HepG2 (cell line): ENCODE results near the gene TMEM154. TPM values are rescaled to one million over a fixed set of nuclear protein-coding genes. Genes with fewer than 3 reads are reported as not detected.

Experiments used
- ATAC-seq: fragments of 200-7000 bp; cut with Tn5 transposase; 3 replicates; pipeline ENCODE4 v1.9.1; 2020; ENCODE audit warnings: mild to moderate bottlenecking, moderate library complexity
- BruUV-seq: library from RNA; stranded (reverse); fragments of 400-500 nt; replicated peaks from 2 replicates; lab custom pipeline; 2021; lab: Mats Ljungman, UMichigan
- CTCF ChIA-PET: fragments of 300-600 bp; formaldehyde crosslinking; extraction: SDS; loops from one replicate; lab custom pipeline; 2021; ENCODE audit warnings: low total read pairs, inconsistent platforms, low intra/inter-chr PET ratio; lab: Yijun Ruan, JAX
- POLR2A ChIA-PET: fragments of 350-600 bp; sonication (Branson Sonifier 250); formaldehyde crosslinking; loops from one replicate; lab custom pipeline; 2020; ENCODE audit warnings: antibody characterized with exemption, inconsistent platforms; lab: Yijun Ruan, JAX
- DNase-seq: peaks from one replicate; pipeline ENCODE4 v3.0.0-alpha.2; 2015; ENCODE audit warnings: low spot score
- FAIRE-seq: peaks from 3 replicates; lab custom pipeline; 2011; peaks lifted over from hg19 to GRCh38; lab: Jason Lieb, UNC
- H2AFZ ChIP-seq: one replicate; pipeline ENCODE4 v1.6.1; 2011; ENCODE audit warnings: low read length, inconsistent platforms
- H3K27ac ChIP-seq: fragments of 300-600 bp; 3 replicates; pipeline ENCODE4 v1.8.0; 2011; ENCODE audit warnings: mixed run types, mild to moderate bottlenecking, mixed read lengths, low read length, inconsistent platforms; ENCODE audit not compliant: insufficient read depth; ENCODE audit errors: extremely low read length
- H3K27me3 ChIP-seq, 2 experiments: fragments of 200-600 bp in 1 of 2; 2 replicates in 1 of 2; 3 replicates in 1 of 2; pipeline versions ENCODE4 v1.6.0 to v1.8.0; 2011; ENCODE audit warnings: low read length in 2 of 2, mild to moderate bottlenecking in 2 of 2, moderate library complexity in 2 of 2, inconsistent platforms in 1 of 2; ENCODE audit not compliant: insufficient read depth in 2 of 2, control insufficient read depth in 1 of 2
- H3K36me3 ChIP-seq, 2 experiments: fragments of 200-600 bp in 1 of 2; replicated peaks in 1 of 2; 2 replicates in 1 of 2; 3 replicates in 1 of 2; pipeline versions ENCODE4 v1.5.1 to v1.8.0; 2011; ENCODE audit warnings: low read length in 2 of 2, inconsistent platforms in 1 of 2; ENCODE audit not compliant: insufficient read depth in 2 of 2, control insufficient read depth in 1 of 2
- H3K4me1 ChIP-seq: 2 replicates; pipeline ENCODE4 v1.5.1; 2012; ENCODE audit warnings: low read length, inconsistent platforms; ENCODE audit not compliant: insufficient read depth
- H3K4me2 ChIP-seq: 2 replicates; pipeline ENCODE4 v1.6.0; 2011; ENCODE audit warnings: low read depth, low read length, inconsistent platforms
- H3K4me3 ChIP-seq, 3 experiments: fragments of 200-600 bp in 1 of 3; sonication (generic), shearing (Covaris generic) in 1 of 3; replicated peaks in 1 of 3; 2 replicates each; pipeline ENCODE4 v1.5.1; 2011 to 2016; ENCODE audit warnings: low read length in 3 of 3, inconsistent platforms in 2 of 3, low read depth in 2 of 3, mild to moderate bottlenecking in 2 of 3, control low read depth in 1 of 3, mixed read lengths in 1 of 3; ENCODE audit not compliant: insufficient read depth in 1 of 3
- H3K79me2 ChIP-seq: one replicate; pipeline ENCODE4 v1.6.1; 2011; ENCODE audit warnings: low read length, inconsistent platforms; ENCODE audit not compliant: insufficient read depth
- H3K9ac ChIP-seq: 2 replicates; pipeline ENCODE4 v1.6.0; 2011; ENCODE audit warnings: mild to moderate bottlenecking, low read depth, low read length, inconsistent platforms; ENCODE audit not compliant: insufficient read depth
- H3K9me3 ChIP-seq: 2 replicates; pipeline ENCODE4 v1.5.1; 2012; ENCODE audit warnings: mild to moderate bottlenecking, low read length
- H4K20me1 ChIP-seq: 2 replicates; pipeline ENCODE4 v1.6.0; 2011; ENCODE audit warnings: inconsistent platforms, mild to moderate bottlenecking, low read length, moderate library complexity; ENCODE audit not compliant: insufficient read depth
- ATF5 ChIP-seq: sonication (generic); formaldehyde crosslinking; IDR thresholded peaks from 2 replicates; pipeline ENCODE4 v1.4.0; 2020; ENCODE audit warnings: mild to moderate bottlenecking, low read depth, missing genetic modification reagents
- CCDC6 ChIP-seq: sonication (generic); formaldehyde crosslinking; IDR thresholded peaks from 2 replicates; pipeline ENCODE4 v1.8.1; 2022; ENCODE audit warnings: mild to moderate bottlenecking, missing genetic modification reagents, moderate library complexity
- MBNL3 ChIP-seq: fragments of 250-450 bp; sonication (Bioruptor Pico); conservative IDR thresholded peaks from 2 replicates; pipeline ENCODE4 v1.8.0; 2022; ENCODE audit warnings: mild to moderate bottlenecking, inconsistent platforms
- MIER2 ChIP-seq: IDR thresholded peaks from 2 replicates; pipeline ENCODE4 v1.6.1; 2016; ENCODE audit warnings: missing biosample characterization, missing genetic modification reagents
- MLLT10 ChIP-seq: sonication (generic); formaldehyde crosslinking; IDR thresholded peaks from 2 replicates; pipeline ENCODE4 v1.4.0; 2020; ENCODE audit warnings: missing genetic modification reagents
- MYC ChIP-seq: sonication (generic); formaldehyde crosslinking; IDR thresholded peaks from 2 replicates; pipeline ENCODE4 v1.9.0; 2021; ENCODE audit warnings: missing genetic modification reagents, borderline replicate concordance
- SMC3 ChIP-seq: IDR thresholded peaks from 2 replicates; pipeline ENCODE4 v1.6.1; 2011; ENCODE audit warnings: low read length, improper control_type of control experiment
- SSRP1 ChIP-seq: IDR thresholded peaks from 2 replicates; pipeline ENCODE4 v1.6.1; 2016; ENCODE audit warnings: control low read depth
- TFE3 ChIP-seq: IDR thresholded peaks from 2 replicates; pipeline ENCODE4 v1.6.1; 2016
- THYN1 ChIP-seq: sonication (generic); formaldehyde crosslinking; IDR thresholded peaks from 2 replicates; pipeline ENCODE4 v1.8.1; 2023; ENCODE audit warnings: low read depth, mild to moderate bottlenecking, moderate library complexity, missing genetic modification reagents, borderline replicate concordance
- ZBTB21 ChIP-seq: sonication (generic); formaldehyde crosslinking; IDR thresholded peaks from 2 replicates; pipeline ENCODE4 v1.4.0; 2020; ENCODE audit warnings: missing genetic modification reagents
- ZNF124 ChIP-seq: sonication (generic); formaldehyde crosslinking; IDR thresholded peaks from 2 replicates; pipeline ENCODE4 v1.4.0; 2020; ENCODE audit warnings: missing genetic modification reagents
- ZNF629 ChIP-seq: sonication (generic); formaldehyde crosslinking; conservative IDR thresholded peaks from 2 replicates; pipeline ENCODE4 v1.5.0; 2020; ENCODE audit warnings: missing genetic modification reagents
- ZNF672 ChIP-seq: sonication (generic); formaldehyde crosslinking; IDR thresholded peaks from 2 replicates; pipeline ENCODE4 v1.8.1; 2022; ENCODE audit warnings: missing genetic modification reagents
- ZNF724P ChIP-seq: sonication (generic); formaldehyde crosslinking; IDR thresholded peaks from 2 replicates; pipeline ENCODE4 v1.8.0; 2022; ENCODE audit warnings: missing genetic modification reagents, borderline replicate concordance
- ZNF782 ChIP-seq: sonication (generic); formaldehyde crosslinking; IDR thresholded peaks from 2 replicates; pipeline ENCODE4 v1.4.0; 2020; ENCODE audit warnings: missing genetic modification reagents, mild to moderate bottlenecking, borderline replicate concordance
- ZNF891 ChIP-seq: sonication (generic); formaldehyde crosslinking; IDR thresholded peaks from 2 replicates; pipeline ENCODE4 v1.5.0; 2020; ENCODE audit warnings: mild to moderate bottlenecking, missing genetic modification reagents
- WGBS: methylation state at CpG from one replicate; pipeline ENCODE4 v1.1.6; 2017; ENCODE audit warnings: low lambda C conversion rate; 5-methylcytosine and 5-hydroxymethylcytosine counted together
- in situ Hi-C: cut with HindIII; loops from 2 replicates; pipeline ENCODE4 v1.10.0; 2017; ENCODE audit warnings: low pct_unique_long_range_greater_than_20kb; ENCODE audit not compliant: extremely low pct_ligation_motif_present
- intact Hi-C: fragments of 100-400 bp; cut with micrococcal nuclease; formaldehyde crosslinking; loops from one replicate; pipeline ENCODE4 v1.10.0; 2022; ENCODE audit not compliant: unreplicated experiment
- polyA plus RNA-seq, 8 experiments: library from polyadenylated mRNA; depleted of rRNA in 3 of 8; stranded (reverse) in 7 of 8; unstranded in 1 of 8; fragments of >200 nt; fragmentation: Illumina TruSeq in 4 of 8; extraction: Trizol in 4 of 8; gene quantifications; 2 replicates each; pipeline versions ENCODE4 v1.2.1 to v1.2.3, GENCODE V29; 2011 to 2016; ENCODE audit warnings: low read depth in 4 of 8, missing spikeins in 1 of 8, mixed read lengths in 1 of 8; ENCODE audit not compliant: insufficient read depth in 1 of 8
- total RNA-seq, 5 experiments: library from RNA; depleted of rRNA; stranded (reverse); fragments of >200 nt; fragmentation: Illumina TruSeq; extraction: Trizol; gene quantifications; 2 replicates each; pipeline ENCODE4 v1.2.3, GENCODE V29; 2016; ENCODE audit warnings: low read depth in 1 of 5
- TF ChIP-seq, protein P1 (sequence below), 2 experiments: sonication (generic) in 1 of 2; formaldehyde crosslinking in 1 of 2; IDR thresholded peaks; 2 replicates each; pipeline versions ENCODE4 v1.5.1 to v1.6.1; 2011 to 2020; ENCODE audit warnings: borderline replicate concordance in 1 of 2, low read depth in 1 of 2, low read length in 1 of 2, mild to moderate bottlenecking in 1 of 2, missing genetic modification reagents in 1 of 2, moderate library complexity in 1 of 2
- TF ChIP-seq, protein P2 (sequence below): sonication (generic); formaldehyde crosslinking; IDR thresholded peaks from 2 replicates; pipeline ENCODE4 v1.8.0; 2022; ENCODE audit warnings: missing genetic modification reagents, low read depth, mild to moderate bottlenecking, borderline replicate concordance
- TF ChIP-seq, protein P3 (sequence below): IDR thresholded peaks from 2 replicates; pipeline ENCODE4 v1.6.1; 2018; ENCODE audit warnings: missing genetic modification reagents, mild to moderate bottlenecking, missing compliant biosample characterization

Gene TMEM154
- total and polyA plus RNA-seq, 2 of the 13 experiments (the other 11 are each of a cell fraction or from before 2014, with no cell fraction given): 0.03 TPM; not detected in 1

DNA sequence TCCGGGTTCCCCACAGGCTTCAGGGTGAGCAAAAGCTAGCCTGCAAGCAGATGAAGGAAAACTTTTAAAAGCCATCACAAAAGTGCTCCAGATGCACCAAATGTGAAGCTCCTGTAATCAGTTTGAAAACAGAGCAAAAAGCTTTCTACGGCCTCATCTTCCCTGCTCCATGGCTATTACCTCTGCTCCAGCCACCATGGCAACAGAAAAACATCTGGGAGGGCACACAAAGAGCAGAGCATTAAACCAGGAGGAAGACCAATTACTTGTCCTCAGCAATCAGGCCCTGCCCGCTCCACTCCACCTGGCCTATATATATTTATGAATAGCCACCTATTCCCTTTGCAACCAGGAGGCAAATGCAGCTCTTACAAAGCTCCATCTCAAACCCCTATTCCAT lies 33.6 kb downstream of the TMEM154 start (continued):
- no peak for TF ChIP-seq CCDC6 (CRISPR knock-in tag)
- TF ChIP-seq ZNF629 (CRISPR knock-in tag): no peak
- TF ChIP-seq ZNF724P (CRISPR knock-in tag): no peak
- no peak for TF ChIP-seq TFE3
- no peak for TF ChIP-seq SSRP1 (CRISPR knock-in tag)

DNA sequence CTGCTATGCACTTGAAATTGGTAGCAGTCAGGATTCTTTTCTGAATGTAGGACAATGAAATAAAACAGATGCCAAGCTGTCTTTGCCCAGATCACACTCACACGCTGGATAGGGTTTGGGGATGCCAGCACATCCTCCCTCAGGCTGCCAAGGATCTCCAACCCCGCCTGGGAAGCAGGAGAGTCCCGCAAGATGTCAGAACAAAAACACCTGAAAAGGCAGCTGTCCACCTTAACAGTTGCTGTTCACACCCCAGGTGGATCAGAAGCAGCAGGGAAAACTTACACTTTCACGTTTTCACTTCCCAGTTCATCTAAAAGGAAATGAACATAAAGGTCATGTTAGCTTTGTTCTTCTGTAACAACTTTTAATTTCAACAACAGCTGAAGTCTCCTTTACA lies 35.7 kb downstream of the TMEM154 start:
- intact Hi-C loops (no loop called here), in situ Hi-C loops (loop anchor here (5.0 kb wide), 1 partner anchor 187 kb away; no protein-coding TSS in a partner anchor)
- Histone ChIP-seq H3K36me3 (no peaks in the 10 kb centered on the region), H3K79me2 (no peaks in the 10 kb centered on the region), H4K20me1 (no peaks in the 10 kb centered on the region), H3K4me2 (no peak overlapping the region), H3K4me1 (peaks cover 41% of the 10 kb centered on the region), H3K9me3 (no peaks in the 10 kb centered on the region), H3K27me3 (no peaks in the 10 kb centered on the region), H3K9ac (no peak overlapping the region), H3K4me3 (no peak overlapping the region), H2AFZ (no peak overlapping the region), H3K27ac (no peak overlapping the region)
- FAIRE-seq (no peak), ATAC-seq (no peak), DNase-seq (no peak)
- WGBS: 53% methylated on average over 4 of the region's 4 CpGs
- ChIA-PET POLR2A (no interaction called here), CTCF (no interaction called here)
- no TSS peak for BruUV-seq
- no peak for TF ChIP-seq ZNF891 (CRISPR knock-in tag)
- no peak for TF ChIP-seq ZBTB21 (CRISPR knock-in tag)
- TF ChIP-seq MBNL3 (CRISPR knock-in tag): no peak
- TF ChIP-seq ZNF124 (CRISPR knock-in tag): no peak
- TF ChIP-seq, protein P1, sequence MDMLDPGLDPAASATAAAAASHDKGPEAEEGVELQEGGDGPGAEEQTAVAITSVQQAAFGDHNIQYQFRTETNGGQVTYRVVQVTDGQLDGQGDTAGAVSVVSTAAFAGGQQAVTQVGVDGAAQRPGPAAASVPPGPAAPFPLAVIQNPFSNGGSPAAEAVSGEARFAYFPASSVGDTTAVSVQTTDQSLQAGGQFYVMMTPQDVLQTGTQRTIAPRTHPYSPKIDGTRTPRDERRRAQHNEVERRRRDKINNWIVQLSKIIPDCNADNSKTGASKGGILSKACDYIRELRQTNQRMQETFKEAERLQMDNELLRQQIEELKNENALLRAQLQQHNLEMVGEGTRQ (IDR thresholded peaks at IDR 0.05; ENCODE audit: low read depth, low read length): no peak
- TF ChIP-seq, protein P1 (CRISPR knock-in tag; IDR thresholded peaks at IDR 0.05; ENCODE audit: borderline replicate concordance): no peak
- no peak for TF ChIP-seq ATF5
- no peak for TF ChIP-seq THYN1 (CRISPR knock-in tag)
- TF ChIP-seq, protein P2, sequence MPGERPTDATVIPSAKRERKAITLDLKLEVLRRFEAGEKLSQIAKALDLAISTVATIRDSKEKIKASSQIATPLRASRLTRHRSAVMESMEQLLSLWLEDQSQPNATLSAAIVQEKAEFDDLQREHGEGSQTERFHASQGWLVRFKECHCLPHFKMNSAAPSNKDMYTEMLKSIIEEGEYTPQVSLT: no peak
- no peak for TF ChIP-seq MYC (CRISPR knock-in tag)
- TF ChIP-seq SMC3: no peak
- no peak for TF ChIP-seq MIER2
- TF ChIP-seq, protein P3, sequence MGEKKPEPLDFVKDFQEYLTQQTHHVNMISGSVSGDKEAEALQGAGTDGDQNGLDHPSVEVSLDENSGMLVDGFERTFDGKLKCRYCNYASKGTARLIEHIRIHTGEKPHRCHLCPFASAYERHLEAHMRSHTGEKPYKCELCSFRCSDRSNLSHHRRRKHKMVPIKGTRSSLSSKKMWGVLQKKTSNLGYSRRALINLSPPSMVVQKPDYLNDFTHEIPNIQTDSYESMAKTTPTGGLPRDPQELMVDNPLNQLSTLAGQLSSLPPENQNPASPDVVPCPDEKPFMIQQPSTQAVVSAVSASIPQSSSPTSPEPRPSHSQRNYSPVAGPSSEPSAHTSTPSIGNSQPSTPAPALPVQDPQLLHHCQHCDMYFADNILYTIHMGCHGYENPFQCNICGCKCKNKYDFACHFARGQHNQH: no peak
- no peak for TF ChIP-seq ZNF672 (CRISPR knock-in tag)
- TF ChIP-seq MLLT10 (CRISPR knock-in tag): no peak
- TF ChIP-seq ZNF782 (CRISPR knock-in tag): no peak
